Thyroid gland (tissue), 4 donors: Measurements from ENCODE around the gene PPP2R2C.

ENCODE experiments used
- CTCF ChIP-seq, 6 experiments: fragments of 200-600 bp in 3 of 6; fragments of 450-650 bp in 3 of 6; sonication (generic) in 3 of 6; IDR thresholded peaks; one replicate each; pipeline ENCODE4 v1.5.1; 2016 to 2019; ENCODE audit warnings: antibody characterized with exemption in 6 of 6, mild to moderate bottlenecking in 2 of 6, inconsistent platforms in 1 of 6, moderate library complexity in 1 of 6
- POLR2A ChIP-seq, 2 donors: fragments of 450-650 bp; IDR thresholded peaks; one replicate each; pipeline ENCODE4 v1.6.1; 2017; ENCODE audit warnings: antibody characterized with exemption in 2 of 2, mild to moderate bottlenecking in 2 of 2, moderate library complexity in 1 of 2

GRCh38 chr4:6403400-6403685 lies 69.1 kb downstream of the PPP2R2C start:
- TF ChIP-seq CTCF (IDR thresholded peaks at IDR 0.05) = no peak
- no peak for TF ChIP-seq POLR2A (IDR thresholded peaks at IDR 0.05)
